ENCODE data around the gene SLC35E4.

SLC35E4 gene

DNA sequence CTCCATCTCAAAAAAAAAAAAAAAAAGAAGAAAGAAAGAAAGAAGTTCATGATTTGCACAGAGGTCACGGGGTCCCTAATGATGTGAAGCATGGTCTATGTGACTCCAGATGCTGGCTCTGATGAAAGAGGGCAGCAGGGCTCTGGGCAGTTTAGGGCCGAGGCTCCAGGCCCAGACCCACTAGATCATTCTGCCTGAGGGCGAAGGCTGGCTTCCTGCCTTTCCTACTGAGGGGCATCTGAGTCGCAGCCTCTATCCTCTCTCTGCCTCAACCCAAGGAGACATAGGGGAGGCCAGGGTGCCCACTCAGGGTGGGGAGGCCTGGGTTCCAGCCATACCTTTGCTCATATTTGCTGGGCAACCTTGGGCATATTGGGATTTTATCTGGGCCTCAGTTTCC lies 4.8 kb downstream of the SLC35E4 start:
- TF ChIP-seq CTCF (IDR thresholded peaks at IDR 0.05; ENCODE audit: control insufficient read depth, insufficient read depth, low read depth, low read length, missing control alignments) = no peak
- no peak for DNase-seq (ENCODE audit: low read depth)
- no peak overlapping the region for H3K4me3 ChIP-seq (ENCODE audit: control insufficient read depth, low read depth, low read length)

GRCh38 chr22:30640839-30641430 lies 5.4 kb downstream of the SLC35E4 start:
- no peak for DNase-seq (ENCODE audit: low read depth)
- no peak for TF ChIP-seq CTCF (IDR thresholded peaks at IDR 0.05; ENCODE audit: control insufficient read depth, insufficient read depth, low read depth, low read length, missing control alignments)
- H3K4me3 ChIP-seq (ENCODE audit: control insufficient read depth, low read depth, low read length) = no peak overlapping the region

GRCh38 chr22:30643055-30643875 lies 7.7 kb downstream of the SLC35E4 start:
- DNase-seq (ENCODE audit: low read depth) = no peak
- no peak for TF ChIP-seq CTCF (IDR thresholded peaks at IDR 0.05; ENCODE audit: control insufficient read depth, insufficient read depth, low read depth, low read length, missing control alignments)
- no peak overlapping the region for H3K4me3 ChIP-seq (ENCODE audit: control insufficient read depth, low read depth, low read length)

- TF ChIP-seq CTCF (IDR thresholded peaks at IDR 0.05; ENCODE audit: control insufficient read depth, insufficient read depth, low read depth, low read length, missing control alignments) = no peak
- no peak for DNase-seq (ENCODE audit: low read depth)
- no peak overlapping the region for H3K4me3 ChIP-seq (ENCODE audit: control insufficient read depth, low read depth, low read length)
Observed at GRCh38 chr22:30646518-30647160, 11.1 kb downstream of the SLC35E4 start.

GRCh38 chr22:30647536-30647935 lies 12.0 kb downstream of the SLC35E4 start:
- DNase-seq (ENCODE audit: low read depth) = no peak
- TF ChIP-seq CTCF (IDR thresholded peaks at IDR 0.05; ENCODE audit: control insufficient read depth, insufficient read depth, low read depth, low read length, missing control alignments) = no peak
- H3K4me3 ChIP-seq (ENCODE audit: control insufficient read depth, low read depth, low read length) = no peak overlapping the region

- DNase-seq (ENCODE audit: low read depth) = no peak
- no peak for TF ChIP-seq CTCF (IDR thresholded peaks at IDR 0.05; ENCODE audit: control insufficient read depth, insufficient read depth, low read depth, low read length, missing control alignments)
- H3K4me3 ChIP-seq (ENCODE audit: control insufficient read depth, low read depth, low read length) = no peak overlapping the region
Observed at GRCh38 chr22:30648825-30649224, 13.2 kb downstream of the SLC35E4 start.
